Right kidney (tissue), 1 donor: ENCODE results near the gene COL13A1.

ENCODE experiments used
- DNase-seq: peaks from one replicate; pipeline ENCODE4 v3.0.0-alpha.2; 2016

The COL13A1 gene

DNA sequence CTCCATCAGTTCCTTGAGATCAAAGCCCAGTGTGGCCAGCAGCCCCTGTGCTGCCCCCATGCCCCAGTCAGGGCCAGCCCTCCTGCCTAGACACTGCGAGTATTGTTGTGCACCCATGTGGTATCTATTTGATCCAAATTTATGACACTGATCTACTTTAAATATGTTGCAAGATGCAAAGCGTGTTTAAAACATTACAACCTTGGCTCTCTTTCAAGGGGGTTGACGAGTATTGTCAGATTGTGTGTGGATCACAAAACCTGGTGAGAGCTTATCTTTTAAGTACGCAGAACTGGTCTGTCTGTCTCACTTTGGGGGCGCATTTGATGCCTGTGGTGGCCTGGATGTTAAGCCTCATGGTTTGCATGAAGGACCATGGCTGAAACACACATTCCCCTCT, 108.9 kb downstream of the COL13A1 start:
- DNase-seq = no peak

DNA sequence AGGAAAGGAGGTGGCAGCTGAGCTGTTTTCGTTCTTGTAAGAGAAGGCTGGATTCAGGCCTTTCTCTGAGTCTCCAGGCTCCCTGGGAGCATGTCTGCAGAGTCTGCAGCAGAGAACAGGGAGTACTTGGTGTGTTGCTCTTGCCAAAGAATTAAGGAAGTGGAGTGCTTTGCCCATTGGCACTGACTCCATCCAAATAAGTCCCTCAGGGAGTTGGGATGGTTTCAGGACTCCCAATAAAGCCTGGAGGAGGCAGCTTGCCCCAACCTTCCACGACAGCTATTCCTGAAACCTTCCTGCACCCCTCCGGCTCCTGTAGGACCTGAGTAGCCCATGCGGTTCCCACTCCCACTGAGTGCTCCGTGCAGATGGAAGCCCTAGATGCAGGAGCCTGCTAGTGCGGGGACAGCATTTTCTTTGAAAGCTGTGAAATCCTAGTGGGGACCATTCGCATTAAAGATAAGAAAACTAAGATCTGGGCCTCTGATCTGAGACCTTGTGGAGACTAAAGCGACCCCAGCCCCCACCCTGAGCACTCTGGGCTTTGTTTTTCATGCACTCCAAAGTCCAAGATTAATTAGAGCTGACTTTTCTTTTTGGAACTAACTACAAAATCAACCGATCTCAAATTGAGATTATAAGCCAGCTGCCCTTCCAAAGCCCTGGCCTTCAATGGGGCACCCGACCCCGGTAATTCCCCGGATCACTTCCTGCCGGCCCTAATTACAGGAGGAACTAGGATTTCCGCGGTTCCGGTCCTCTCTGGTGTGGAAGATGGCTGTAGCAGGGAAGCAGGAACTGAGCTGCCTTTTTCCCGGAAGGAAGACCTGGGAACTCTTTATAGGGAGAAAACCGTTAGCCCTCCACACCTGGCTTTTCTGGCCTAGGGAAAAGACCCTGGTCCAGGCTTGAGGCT, 110.2 kb downstream of the COL13A1 start:
- no peak for DNase-seq

DNA sequence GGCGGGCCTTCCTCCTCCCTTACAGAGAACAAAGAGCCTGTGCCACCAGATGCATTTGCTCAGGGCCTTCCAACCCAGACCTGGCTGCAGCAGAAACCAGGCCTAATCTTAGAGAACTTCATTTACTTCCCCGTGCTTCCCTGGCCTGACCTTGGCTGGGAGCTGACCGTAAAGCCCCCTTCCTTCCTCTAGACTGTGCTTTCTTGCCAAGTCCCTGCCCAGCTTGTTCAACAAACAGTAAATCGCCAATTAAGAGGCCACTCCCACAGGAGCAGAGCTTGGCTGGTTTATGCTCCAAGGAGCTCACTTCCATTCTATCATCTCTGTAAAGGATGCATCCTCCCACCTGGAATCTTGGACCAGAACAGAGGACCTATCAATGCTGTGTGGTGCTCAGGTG, 110.9 kb downstream of the COL13A1 start:
- DNase-seq = peak; percentile 42

DNA sequence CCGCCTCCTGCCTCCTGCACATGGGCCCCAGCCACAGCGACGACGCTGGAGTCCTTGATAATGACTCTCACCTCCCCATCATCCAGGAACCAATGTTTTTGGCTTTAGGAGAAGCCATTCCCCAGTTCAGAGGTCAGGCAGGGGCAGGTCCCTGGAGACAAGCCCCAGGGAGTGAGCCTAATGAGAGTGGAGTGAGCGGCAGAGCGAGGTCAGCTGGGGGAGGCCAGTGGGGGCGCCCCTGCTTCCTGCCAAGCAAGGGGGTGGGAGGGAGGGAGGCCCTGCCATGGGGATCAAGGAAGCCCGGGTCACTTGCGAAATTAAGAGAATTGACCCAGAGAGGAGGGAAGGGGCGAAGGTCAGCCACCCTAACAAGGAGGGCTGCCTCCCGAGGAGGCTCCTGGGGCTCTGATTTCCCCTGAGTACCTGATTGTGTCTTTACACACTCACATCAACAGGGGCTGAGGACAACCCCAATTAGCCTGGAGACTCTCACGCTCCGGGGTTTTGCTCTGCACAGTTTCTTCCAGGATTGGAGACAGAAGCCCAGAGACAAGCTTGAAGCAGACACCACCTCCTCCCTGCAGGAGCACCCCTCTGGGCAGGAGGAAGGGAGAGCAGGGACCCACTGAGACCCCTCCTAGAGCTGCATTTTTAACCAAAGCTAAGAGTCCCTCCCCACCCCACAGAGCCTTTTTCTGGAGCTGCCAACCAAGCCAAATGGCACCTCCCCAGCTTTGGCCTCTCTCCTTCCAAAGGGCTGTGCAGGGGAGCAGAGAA, 112.1 kb downstream of the COL13A1 start:
- peak; percentile 27 for DNase-seq

DNA sequence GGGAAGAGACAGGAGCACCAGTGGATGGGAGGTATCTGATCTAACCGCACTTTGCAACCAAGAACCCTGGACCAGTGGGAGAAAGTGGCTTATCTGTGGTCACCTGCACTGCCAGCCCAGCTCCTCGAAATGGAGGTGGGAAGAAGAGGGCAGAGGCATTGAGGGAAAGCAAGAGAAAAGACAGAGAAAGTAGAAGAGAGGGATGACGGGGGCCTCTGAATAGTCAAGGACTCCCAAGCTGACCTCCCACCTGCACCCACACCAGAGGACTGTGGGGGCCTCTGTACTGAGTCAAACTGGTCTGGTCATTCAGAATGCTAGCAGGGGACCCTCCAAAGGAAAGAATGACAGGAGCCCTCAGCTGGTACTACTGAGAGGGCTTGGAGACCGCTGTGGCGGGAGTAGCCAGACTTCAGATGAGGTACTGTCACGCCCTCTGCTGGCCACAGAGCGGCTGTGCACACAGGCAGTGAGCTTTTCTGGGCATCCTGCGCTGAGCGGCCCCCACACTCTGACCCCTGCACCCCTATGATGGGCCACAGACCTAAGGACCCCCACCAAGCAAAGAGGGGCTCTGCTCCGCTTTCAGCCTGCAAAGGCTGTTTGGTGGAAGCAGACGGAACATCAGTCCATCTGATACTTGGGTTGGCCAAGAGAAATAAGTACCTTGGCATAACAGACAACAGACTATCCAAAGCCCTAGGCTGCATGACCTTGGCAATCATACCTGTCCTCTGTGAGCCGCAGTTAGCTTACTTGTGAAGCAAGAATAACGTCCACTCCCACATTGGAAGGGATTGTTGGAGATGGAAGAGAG, 112.9 kb downstream of the COL13A1 start:
- DNase-seq = peak; percentile 63

DNA sequence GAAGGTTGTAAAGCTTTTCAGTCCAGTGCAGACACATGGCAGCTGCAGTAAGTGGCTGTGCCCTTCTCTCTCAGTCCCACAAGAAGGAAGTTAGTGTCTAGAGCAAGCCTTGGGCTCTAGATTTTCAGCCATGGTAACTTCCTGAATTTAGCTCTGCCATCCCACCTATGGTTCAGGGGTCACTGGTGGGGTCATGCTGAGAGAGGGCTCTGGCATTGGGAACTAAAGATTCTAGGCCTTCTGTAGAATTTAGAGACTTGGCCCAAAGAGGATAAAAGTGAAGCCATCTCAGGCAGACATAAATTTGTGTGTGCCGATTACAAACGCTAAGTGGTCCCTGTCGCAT, 113.5 kb downstream of the COL13A1 start:
- no peak for DNase-seq

DNA sequence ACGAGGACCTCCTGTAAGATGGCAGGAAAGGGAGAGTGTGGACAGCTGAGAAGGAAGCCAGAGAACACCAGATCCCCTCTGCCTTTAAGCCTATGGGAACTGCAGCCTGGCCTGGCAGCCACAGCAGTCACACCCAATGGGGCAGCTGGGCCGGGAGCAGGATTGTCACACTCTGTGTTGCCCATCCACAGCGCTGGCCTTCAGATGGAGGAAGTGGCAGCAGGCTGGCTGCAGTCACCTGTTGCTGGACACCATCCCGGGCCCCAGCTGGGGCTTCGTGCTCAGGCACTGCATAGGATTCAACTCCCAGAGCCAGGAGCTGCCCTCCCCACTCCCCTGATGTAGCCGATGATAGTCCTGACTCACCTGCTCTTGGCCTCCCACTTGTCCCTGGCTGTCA, 114.4 kb downstream of the COL13A1 start:
- no peak for DNase-seq

DNA sequence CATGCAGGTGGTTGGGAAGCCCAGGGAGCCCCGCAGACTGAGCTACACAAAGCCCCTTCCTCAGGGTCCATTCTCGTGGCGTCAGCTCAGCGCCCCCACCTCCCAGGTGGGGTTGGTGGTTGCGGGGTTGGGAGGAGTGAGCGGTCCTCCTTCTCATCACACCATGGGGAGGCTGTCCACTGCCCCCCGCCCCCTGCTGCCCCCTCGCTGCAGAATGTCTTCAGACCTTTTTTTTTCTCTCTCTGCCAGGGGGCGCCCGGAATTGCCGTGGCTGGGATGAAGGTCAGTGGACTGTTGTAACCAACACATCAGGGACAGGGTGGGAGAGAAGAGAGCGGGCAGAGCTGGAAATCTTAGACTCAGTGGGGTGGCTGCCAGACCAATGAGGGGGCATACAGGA, 116.3 kb downstream of the COL13A1 start:
- no peak for DNase-seq

DNA sequence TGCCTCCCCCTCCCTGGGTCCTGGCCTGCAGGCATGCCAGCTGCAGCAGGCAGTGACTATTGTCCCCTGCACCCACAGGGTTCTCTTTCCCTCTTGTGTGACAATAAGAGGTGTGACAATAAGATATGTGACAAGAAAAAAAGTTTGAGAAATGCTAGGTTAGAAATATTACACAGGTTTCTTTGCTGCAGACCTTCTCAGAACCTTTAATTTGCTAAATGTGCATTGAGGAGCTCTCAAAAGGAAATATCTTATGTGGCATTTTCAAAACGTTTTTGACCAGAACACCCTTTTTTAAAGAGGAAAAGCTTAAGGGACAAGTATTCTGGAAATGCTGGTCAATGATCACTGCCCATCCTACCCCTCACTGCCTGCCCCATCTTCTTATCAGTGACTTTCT, 117.5 kb downstream of the COL13A1 start:
- no peak for DNase-seq

DNA sequence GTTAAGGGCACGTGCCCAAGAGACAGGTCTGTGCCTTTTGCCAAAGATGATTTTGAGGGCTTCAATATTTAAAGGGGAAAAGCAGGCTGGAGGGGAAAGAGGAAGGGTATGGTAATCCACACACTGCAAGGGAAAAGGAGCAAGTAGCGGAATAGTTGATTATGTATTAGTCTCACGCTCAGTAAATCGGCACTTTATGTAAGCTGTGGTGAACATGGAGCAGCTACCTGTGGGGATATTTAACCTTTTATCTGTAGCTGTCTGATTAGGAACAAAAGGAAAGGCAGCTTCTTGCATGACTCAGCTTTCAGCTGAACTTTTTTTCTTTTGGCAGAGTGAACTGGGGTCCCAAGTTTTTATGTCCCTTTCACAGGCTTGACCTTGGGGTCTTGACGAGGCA, 123.4 kb downstream of the COL13A1 start:
- no peak for DNase-seq

DNA sequence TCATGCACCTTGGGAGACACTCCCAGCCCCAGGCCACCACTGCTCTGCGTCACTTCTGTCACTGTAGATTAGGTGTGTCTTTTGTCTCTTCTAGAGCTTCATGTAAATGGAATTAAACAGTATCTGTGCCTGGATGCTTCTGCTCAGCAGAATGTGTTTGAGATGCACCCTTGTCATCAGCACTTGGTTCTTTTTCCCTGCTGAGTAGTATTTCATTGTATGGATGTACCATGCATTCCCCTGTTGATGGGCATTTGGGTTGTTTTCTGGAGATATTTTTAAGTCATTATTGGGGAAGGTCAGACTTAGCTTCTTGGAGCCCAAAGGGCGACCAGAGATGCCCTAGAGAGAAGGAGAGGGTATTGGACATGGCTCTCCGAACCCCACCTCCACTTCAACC, 126.6 kb downstream of the COL13A1 start:
- no peak for DNase-seq

DNA sequence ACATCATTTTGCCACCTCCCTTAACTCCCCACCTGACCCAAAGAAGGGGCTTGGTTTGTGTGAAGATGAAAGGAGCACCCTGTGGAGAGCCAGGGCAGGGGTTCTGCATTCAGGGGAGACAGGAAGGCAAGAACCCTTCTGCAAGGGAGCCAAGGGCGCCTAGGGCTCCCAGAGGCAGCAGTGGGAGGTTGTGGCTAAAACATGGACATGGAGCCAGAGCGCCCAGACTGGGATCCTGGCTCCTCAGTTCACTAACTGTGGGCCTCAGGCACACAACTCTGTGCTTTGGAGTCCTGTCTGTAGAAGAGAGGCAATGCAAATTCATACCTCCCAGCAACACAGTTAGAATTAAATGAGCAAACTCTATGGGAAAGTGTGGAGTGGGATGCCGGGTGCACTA, 127.9 kb downstream of the COL13A1 start:
- no peak for DNase-seq

DNA sequence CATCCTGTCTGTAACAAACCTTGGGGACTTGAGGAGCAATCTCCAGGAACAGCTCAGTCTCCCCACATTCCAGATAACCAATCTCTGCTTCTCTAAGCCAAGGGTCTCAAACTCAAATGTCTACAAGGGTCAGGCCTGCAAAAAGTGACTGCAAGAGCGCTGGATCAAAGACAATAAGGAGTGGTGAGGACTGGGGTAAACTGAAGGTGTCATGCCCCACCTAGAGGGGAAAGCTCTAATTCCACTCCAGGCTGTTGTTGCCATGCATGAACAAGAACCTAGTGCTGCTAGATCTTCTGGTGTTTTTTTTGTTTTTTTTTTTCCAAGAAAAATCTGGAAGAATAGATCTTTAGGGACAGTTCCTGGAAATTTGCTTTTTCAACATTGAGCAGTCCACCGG, 133.1 kb downstream of the COL13A1 start:
- DNase-seq = no peak

DNA sequence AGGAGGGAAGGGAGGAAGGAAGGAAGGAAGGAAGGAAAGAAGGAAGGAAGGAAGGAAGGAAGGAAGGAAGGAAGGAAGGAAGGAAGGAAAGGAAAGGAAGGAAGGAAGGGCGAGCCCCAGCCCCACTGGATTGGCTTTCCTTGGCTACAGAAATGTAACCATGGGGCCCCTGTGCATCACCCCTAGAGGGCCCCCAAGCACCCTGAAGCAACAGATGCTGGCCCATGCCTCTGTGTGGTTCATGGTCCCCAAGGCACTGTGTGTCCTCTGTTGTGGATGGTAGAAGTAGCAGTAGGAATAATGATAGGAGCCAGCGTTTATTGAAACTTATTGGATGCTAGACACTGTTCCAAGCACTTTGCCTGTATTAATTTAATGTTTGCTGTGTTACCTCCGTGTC, 134.4 kb downstream of the COL13A1 start:
- DNase-seq = no peak

DNA sequence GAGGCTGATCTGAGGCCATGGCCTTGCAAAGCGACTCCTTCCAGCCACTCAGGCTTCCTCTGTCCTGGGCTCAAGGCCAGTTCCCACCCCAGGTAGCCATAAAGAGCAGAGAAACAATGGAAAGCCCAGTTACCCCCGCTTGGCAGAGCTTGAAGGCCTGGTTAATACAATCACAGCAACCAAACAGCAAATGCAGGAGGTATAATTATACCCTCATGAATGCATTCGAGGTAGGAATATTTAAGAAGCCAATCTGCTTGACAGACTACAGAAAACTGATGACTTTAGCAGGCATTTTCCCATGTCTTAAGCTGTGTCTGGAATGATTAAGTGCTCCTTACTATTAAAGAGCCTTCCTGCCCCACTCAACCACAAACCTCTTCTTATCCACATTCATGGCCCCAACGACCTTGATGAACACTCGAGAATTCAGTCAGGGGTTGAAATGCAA, 136.9 kb downstream of the COL13A1 start:
- no peak for DNase-seq

DNA sequence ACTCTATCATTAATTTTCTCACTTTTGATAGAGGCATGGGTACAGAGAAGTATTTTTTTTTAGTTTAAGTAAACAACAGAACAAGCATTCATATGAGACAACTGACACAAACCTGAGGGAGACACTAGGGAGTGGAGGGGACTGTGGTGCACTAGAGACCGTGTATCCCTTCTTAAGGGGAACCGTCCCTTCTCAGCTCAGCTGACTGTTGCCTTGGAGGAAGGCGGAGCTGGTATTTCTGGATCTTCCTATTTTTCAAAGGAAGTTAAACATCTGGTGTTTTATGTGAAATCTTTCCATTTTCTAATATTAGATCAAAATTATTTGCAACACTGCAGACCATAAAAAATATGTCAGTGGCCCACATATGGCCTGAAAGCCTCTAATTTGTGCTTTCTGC, 137.4 kb downstream of the COL13A1 start:
- DNase-seq = no peak

DNA sequence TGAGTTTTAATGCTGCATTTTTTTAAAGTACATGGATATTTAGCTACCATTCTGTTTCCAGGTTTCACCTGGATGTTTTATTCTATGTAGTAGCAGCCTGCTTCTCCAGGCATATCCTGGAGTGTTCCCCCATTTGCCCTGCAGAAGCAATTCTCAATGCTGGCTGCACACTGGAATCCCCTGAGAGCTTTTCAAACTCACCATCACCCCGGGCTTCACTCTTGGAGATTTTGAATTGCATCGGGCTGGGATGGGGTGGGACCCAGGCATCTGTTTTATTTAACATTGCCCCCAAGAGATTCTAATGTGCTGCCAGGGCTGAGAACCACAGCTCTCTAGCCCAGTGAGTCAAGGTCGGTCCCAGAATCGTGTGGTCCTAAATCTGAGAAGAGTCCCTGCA, 137.8 kb downstream of the COL13A1 start:
- DNase-seq = no peak

DNA sequence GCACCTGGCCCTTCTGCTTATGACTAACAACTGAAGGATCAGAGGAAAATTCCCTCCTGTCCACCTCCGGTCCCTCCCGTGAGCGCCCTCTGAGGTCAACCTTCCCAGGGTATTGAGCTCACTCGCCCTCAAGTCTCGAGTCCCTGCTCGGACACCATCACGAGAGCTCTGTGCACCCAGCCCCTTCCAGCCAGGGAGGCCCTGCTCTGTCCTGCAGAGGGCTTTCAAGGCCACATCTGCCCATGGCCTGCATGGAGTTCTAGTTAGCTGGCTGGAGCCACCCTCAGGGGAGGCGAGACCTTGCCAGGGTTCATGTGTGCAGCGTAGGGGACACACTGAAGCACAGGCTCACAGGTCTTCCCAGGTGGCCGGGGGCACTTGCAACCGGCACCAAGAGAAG, 140.0 kb downstream of the COL13A1 start:
- DNase-seq = no peak

DNA sequence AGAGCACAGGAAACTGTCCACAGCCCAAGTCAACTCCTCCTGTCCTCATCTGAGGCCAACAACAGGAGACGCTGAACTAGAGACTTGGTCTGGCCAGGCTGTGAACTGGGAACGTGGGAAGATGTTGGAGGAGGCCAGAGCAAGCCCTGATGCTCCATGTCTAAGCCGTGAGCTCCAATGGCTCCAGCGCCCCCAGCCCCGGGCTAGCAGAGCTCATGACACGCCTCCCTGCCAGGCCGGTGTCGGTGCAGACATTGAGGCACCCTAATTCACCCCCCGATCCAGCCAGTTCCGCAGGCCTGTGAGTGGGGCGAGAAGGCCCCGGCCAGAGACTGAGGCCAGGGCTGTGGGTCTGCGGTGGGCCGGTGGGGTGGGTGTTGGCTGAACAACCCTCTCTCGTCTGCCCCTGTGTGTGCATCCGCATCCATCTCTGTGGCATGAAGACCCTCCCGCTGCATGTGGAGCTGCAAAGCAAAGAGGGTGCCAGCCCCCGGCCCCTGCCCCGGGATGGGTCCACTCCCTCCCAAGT, 141.7 kb downstream of the COL13A1 start:
- DNase-seq = no peak

DNA sequence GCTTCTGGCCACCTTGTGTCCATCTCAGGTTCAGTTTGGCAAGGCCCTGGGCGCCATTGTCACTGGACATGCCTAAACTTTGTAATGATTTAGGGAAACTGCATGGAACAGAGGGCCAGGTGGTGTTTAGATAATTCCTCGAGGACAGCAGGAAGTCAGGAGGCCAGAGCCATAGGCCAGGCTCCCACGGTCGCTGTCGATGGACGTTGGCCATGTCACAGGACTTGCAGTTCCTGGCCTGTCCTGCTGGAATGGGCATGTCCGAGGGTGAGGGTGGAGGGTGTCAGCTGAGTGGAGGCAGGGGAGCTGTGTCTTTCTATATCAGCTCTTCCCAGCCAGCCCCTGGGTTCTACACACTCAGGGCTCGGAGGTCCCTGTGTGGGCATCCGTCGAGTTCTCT, 143.1 kb downstream of the COL13A1 start:
- no peak for DNase-seq

DNA sequence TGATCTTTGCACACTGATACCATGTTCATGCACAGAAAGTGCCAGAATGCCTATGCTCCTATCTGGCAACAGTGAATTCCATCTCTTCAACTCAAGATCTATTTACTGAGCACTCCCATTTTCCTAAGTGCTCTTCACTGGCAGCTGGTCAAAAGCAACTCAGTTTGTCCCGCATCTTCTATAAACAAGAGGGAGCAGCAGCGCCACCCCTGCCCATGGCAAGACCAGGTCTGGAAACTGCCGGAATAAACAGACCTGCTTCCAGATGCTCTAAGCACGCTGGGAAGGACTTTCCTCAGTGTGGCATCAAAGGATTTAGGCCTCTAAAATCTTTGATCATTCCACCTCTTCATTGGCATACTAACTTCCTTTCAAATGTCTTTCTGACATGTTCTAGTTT, 146.6 kb downstream of the COL13A1 start:
- DNase-seq = no peak

DNA sequence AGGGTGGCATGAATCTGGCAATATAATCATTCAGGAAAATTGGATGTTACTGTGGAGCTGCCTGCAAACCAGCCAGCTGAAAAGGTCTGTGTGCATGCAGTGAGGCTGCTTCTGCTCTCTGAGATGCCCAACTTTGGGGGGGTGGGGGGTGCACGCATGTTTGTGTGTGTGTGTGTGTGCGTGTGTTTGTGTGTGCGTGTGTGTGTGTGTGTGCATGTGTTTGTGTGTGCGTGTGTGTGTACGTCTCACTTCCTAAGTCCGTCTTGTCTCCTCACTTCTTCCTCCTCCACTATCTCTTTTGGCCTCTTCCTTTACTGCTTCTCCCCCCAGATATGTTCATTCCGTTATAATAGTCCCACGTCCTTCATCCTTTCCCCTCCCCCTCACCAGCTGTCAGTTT, 148.1 kb downstream of the COL13A1 start:
- DNase-seq = no peak

DNA sequence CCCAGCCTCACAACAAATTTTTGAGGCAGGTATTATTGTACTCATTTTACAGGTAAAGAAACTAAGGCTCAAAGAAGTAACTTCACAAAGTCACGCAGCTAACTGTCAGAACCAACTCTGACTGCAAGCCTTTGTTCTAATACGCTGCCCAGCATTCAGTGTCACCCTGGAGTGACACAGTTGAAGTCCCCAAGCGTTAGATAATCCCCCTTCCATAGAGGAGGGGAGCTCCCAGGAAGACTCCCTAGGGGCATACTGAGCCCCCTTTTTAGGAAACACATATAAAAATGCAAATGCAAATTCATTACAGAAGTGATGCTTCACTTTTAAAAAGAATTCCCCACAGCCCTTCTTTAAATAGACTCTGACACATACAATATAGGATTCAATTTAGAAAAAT, 150.0 kb downstream of the COL13A1 start:
- DNase-seq = no peak
